ENCODE results near the gene FNDC3B. TPM values are rescaled to one million over a fixed set of nuclear protein-coding genes. Genes with fewer than 3 reads are reported as not detected.
A peak's percentile ranks its signal among the peaks of the same experiment; 100 is the strongest.

Gene FNDC3B
- total RNA-seq, 1 experiment from 2014 or later = 149 TPM

DNA sequence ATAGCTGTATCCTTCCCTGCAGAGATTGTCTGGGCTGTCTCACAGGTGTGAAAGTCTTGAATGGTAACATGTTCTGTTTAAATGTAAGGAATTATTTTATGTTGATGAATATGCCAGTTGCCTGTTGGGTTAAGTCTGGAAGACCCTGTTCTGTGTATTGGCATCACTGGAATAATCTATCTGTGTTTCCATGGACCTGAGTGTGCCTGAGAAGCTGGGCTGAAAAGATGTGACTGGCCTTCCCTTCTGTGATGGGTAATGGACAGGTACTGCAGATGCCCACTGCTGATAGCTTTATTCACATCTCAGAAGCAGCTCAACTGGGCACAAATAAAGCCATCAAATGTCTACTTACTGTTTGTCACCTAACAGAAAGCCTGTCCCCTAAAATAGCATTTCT, 196.3 kb downstream of the FNDC3B start:
- ChIA-PET POLR2A (interaction anchor here (1.1 kb wide), 1 partner anchor 9 kb away, joined by 3 read pairs; no protein-coding TSS in a partner anchor), CTCF (no interaction called here)
- Mint-ChIP-seq H3K9me3 (ENCODE audit: unreplicated experiment) (no peaks in the 10 kb centered on the region), H3K27ac (ENCODE audit: low read depth, unreplicated experiment) (no peak overlapping the region), H3K36me3 (ENCODE audit: insufficient read depth, unreplicated experiment) (peaks cover 38% of the 10 kb centered on the region), H3K4me3 (ENCODE audit: unreplicated experiment) (no peak overlapping the region), H3K4me1 (ENCODE audit: insufficient read depth, unreplicated experiment) (peaks cover 6% of the 10 kb centered on the region), H3K27me3 (ENCODE audit: insufficient read depth, unreplicated experiment) (no peaks in the 10 kb centered on the region)
- no peak for DNase-seq (ENCODE audit: unreplicated experiment)
- intact Hi-C loops (cut with micrococcal nuclease) = no loop called here
- BruUV-seq (replicated peaks) = no TSS peak
- no peak for TF ChIP-seq CTCF (IDR thresholded peaks at IDR 0.05; ENCODE audit: unreplicated experiment)

DNA sequence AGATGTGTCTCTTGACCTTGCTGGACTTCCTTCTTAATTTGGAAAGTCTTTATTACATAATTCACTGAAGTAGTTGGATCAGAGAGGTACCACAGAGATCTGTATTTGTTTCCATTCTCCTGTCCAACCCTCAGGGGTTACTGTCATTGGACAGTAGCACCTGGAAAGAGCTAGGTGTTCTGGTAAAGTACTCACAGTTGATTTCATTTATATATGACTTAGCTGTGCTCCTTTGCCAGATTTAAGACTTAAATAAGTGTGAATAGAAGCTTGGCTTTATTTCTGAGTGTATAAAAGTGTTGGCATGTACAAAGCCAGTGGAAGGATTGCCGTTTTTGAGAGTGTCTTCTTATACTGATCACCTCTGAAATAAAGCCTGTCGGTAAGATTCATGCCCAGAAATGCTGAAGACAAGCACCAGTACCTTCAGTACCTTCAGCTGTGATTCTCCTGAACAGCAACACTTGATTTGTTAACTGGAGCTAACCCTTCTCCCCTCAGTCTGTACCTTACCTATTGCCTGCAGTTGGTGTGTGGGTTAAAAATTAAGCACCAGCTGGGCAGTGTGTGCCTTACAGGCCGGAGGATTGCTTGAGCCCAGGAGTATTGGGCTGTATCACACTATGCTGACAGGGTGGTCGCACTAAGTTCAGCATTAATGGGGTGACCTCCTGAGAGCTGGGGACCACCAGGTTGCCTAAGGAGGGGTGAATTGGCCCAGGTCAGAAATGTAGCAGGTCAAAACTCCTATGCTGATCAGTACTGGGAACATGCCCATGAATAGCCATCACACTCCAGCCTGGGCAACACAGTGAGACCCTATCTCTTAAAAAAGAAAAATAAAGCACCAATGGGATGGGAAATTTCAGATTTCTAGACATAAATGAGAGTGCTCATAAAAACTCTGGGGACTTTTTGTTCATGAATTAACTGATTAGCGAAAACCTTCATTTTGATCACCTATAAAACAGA, 197.7 kb downstream of the FNDC3B start:
- DNase-seq (ENCODE audit: unreplicated experiment) = no peak
- ChIA-PET POLR2A (interaction anchor here (0.7 to 1.3 kb wide), 5 partner anchors 11 to 235 kb away, joined by 3 read pairs; no protein-coding TSS in a partner anchor), CTCF (interaction anchor here (0.6 to 0.9 kb wide), 4 partner anchors 8 to 57 kb away, joined by 3 to 5 read pairs (median 4); no protein-coding TSS in a partner anchor)
- intact Hi-C loops (cut with micrococcal nuclease) = no loop called here
- Mint-ChIP-seq H3K27ac (ENCODE audit: low read depth, unreplicated experiment) (no peak overlapping the region), H3K4me1 (ENCODE audit: insufficient read depth, unreplicated experiment) (no peaks in the 10 kb centered on the region), H3K9me3 (ENCODE audit: unreplicated experiment) (no peaks in the 10 kb centered on the region), H3K36me3 (ENCODE audit: insufficient read depth, unreplicated experiment) (peaks cover 43% of the 10 kb centered on the region), H3K4me3 (ENCODE audit: unreplicated experiment) (no peak overlapping the region), H3K27me3 (ENCODE audit: insufficient read depth, unreplicated experiment) (no peaks in the 10 kb centered on the region)
- no TSS peak for BruUV-seq (replicated peaks)
- TF ChIP-seq CTCF (IDR thresholded peaks at IDR 0.05; ENCODE audit: unreplicated experiment) = no peak

- DNase-seq (ENCODE audit: unreplicated experiment) = no peak
- peaks cover 3% of the 10 kb centered on the region for H3K9me3 Mint-ChIP-seq (ENCODE audit: unreplicated experiment)
- H3K4me3 Mint-ChIP-seq (ENCODE audit: unreplicated experiment) = no peak overlapping the region
- peaks cover 35% of the 10 kb centered on the region for H3K36me3 Mint-ChIP-seq (ENCODE audit: insufficient read depth, unreplicated experiment)
- peaks cover 3% of the 10 kb centered on the region for H3K4me1 Mint-ChIP-seq (ENCODE audit: insufficient read depth, unreplicated experiment)
- POLR2A ChIA-PET = interaction anchor here (0.7 to 1.8 kb wide), 4 partner anchors 12 to 1816 kb away, joined by 3 to 7 read pairs (median 3); no protein-coding TSS in a partner anchor
- no peak overlapping the region for H3K27ac Mint-ChIP-seq (ENCODE audit: low read depth, unreplicated experiment)
- intact Hi-C loops (cut with micrococcal nuclease) = no loop called here
- H3K27me3 Mint-ChIP-seq (ENCODE audit: insufficient read depth, unreplicated experiment) = no peaks in the 10 kb centered on the region
- TF ChIP-seq CTCF (IDR thresholded peaks at IDR 0.05; ENCODE audit: unreplicated experiment) = no peak
- BruUV-seq (replicated peaks) = no TSS peak
- CTCF ChIA-PET = interaction anchor here (0.6 kb wide), 1 partner anchor 23 kb away, joined by 3 read pairs; no protein-coding TSS in a partner anchor
These were observed 198.8 kb downstream of the FNDC3B start for GRCh38 chr3:172238188-172238587.

DNA sequence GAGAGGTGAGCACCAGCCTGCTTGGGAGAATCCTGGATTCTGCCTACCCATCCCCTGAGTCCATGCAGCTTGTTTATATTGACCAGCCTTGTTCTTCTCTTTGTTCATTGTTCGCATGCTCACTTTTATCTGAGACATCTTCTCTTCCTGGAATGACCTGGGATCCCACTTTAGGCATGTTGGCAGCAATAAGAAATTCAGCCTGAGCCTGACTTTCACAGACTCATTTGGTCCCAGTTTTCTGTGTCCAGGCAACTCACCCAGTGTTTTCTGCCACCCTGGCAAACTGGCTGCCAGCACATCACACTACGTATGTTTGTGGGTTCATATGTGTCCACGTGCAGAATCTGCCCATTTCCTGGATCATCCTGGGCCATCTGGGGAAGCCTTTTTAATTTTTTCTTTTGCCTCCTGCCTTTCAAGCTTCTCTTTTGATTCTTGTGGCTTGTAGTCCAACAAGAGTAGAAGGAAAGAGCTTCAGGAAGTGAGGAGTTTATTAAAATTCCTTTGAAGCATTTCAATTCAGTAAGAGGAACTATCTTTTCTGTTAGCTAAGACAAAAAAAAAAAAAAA, 199.9 kb downstream of the FNDC3B start:
- Mint-ChIP-seq H3K27ac (ENCODE audit: low read depth, unreplicated experiment) (peak overlapping the region; percentile 49), H3K4me3 (ENCODE audit: unreplicated experiment) (no peak overlapping the region), H3K9me3 (ENCODE audit: unreplicated experiment) (peaks cover 11% of the 10 kb centered on the region), H3K36me3 (ENCODE audit: insufficient read depth, unreplicated experiment) (peaks cover 35% of the 10 kb centered on the region), H3K4me1 (ENCODE audit: insufficient read depth, unreplicated experiment) (peaks cover 14% of the 10 kb centered on the region), H3K27me3 (ENCODE audit: insufficient read depth, unreplicated experiment) (no peaks in the 10 kb centered on the region)
- CTCF ChIA-PET = interaction anchor here (0.8 kb wide), 1 partner anchor 17 kb away, joined by 4 read pairs; no protein-coding TSS in a partner anchor
- no TSS peak for BruUV-seq (replicated peaks)
- intact Hi-C loops (cut with micrococcal nuclease) = no loop called here
- no peak for TF ChIP-seq CTCF (IDR thresholded peaks at IDR 0.05; ENCODE audit: unreplicated experiment)
- POLR2A ChIA-PET = interaction anchor here (1.8 kb wide), 1 partner anchor 13 kb away, joined by 7 read pairs; no protein-coding TSS in a partner anchor
- no peak for DNase-seq (ENCODE audit: unreplicated experiment)
